ENCODE data around the gene MRPL54. TPM values are rescaled to one million over a fixed set of nuclear protein-coding genes. Genes with fewer than 3 reads are reported as not detected.

MRPL54 gene
- total and polyA plus RNA-seq, 2 experiments from 2014 or later, result 29.7 to 89.9 TPM

- TF ChIP-seq ZNF462 (CRISPR knock-in tag; IDR thresholded peaks at IDR 0.05) (no peak), CTCF (conservative IDR thresholded peaks at IDR 0.05; ENCODE audit: low read depth in 2 of 2) (no peak), EZH2phosphoT487 (IDR thresholded peaks at IDR 0.05; ENCODE audit: unreplicated experiment) (no peak), ETS1 (IDR thresholded peaks at IDR 0.05) (no peak), STAT1 (IDR thresholded peaks at IDR 0.05; ENCODE audit: unreplicated experiment) (no peak), POLR2AphosphoS5 (IDR thresholded peaks at IDR 0.05; ENCODE audit: low read depth) (no peak), EZH2 (IDR thresholded peaks at IDR 0.05; ENCODE audit: low read depth, unreplicated experiment) (no peak), ZNF331 (CRISPR knock-in tag; IDR thresholded peaks at IDR 0.05; ENCODE audit: low read depth) (no peak)
Observed at GRCh38 chr19:3737487-3738205, 24.8 kb upstream of the MRPL54 start (continued).
